SKM-1 treated with dmso at 0.1 percent for 144 hours (cell line): ENCODE results near the gene DDX46.

ENCODE experiments used
- DNase-seq: peaks from one replicate; lab custom pipeline; 2025; ENCODE audit not compliant: unreplicated experiment; lab: John Stamatoyannopoulos, UW

Gene DDX46

GRCh38 chr5:134784241-134784920 lies 25.8 kb downstream of the DDX46 start:
- DNase-seq: no peak

GRCh38 chr5:134784946-134785620 lies 26.5 kb downstream of the DDX46 start:
- DNase-seq: no peak

- DNase-seq: no peak
These were observed 29.1 kb downstream of the DDX46 start for GRCh38 chr5:134787692-134788091.

- DNase-seq: no peak
These were observed 33.0 kb downstream of the DDX46 start for GRCh38 chr5:134791580-134791979.

GRCh38 chr5:134792286-134792685 lies 33.7 kb downstream of the DDX46 start:
- no peak for DNase-seq

- DNase-seq: no peak
These were observed 34.5 kb downstream of the DDX46 start for GRCh38 chr5:134793111-134793510.

- DNase-seq: no peak
These were observed 35.5 kb downstream of the DDX46 start for GRCh38 chr5:134794082-134794481.

GRCh38 chr5:134794819-134795218 lies 36.2 kb downstream of the DDX46 start:
- no peak for DNase-seq

GRCh38 chr5:134798468-134798867 lies 39.9 kb downstream of the DDX46 start:
- no peak for DNase-seq

- DNase-seq: no peak
These were observed 45.2 kb downstream of the DDX46 start for GRCh38 chr5:134803821-134804220.

- no peak for DNase-seq
These were observed 54.8 kb downstream of the DDX46 start for GRCh38 chr5:134813407-134813806.

GRCh38 chr5:134813827-134814226 lies 55.2 kb downstream of the DDX46 start:
- DNase-seq: peak; percentile 40

GRCh38 chr5:134817006-134817405 lies 58.4 kb downstream of the DDX46 start:
- no peak for DNase-seq

- DNase-seq: no peak
These were observed 60.2 kb downstream of the DDX46 start for GRCh38 chr5:134818776-134819175.

GRCh38 chr5:134819407-134819963 lies 60.9 kb downstream of the DDX46 start:
- DNase-seq: no peak

- DNase-seq: no peak
These were observed 63.3 kb downstream of the DDX46 start for GRCh38 chr5:134821841-134822240.

GRCh38 chr5:134824681-134825080 lies 66.1 kb downstream of the DDX46 start:
- no peak for DNase-seq

- peak; percentile 2 for DNase-seq
These were observed 66.6 kb downstream of the DDX46 start for GRCh38 chr5:134825212-134825611.

GRCh38 chr5:134833340-134834032 lies 74.9 kb downstream of the DDX46 start:
- DNase-seq: no peak

- DNase-seq: no peak
These were observed 77.0 kb downstream of the DDX46 start for GRCh38 chr5:134835623-134836022.

- no peak for DNase-seq
These were observed 79.1 kb downstream of the DDX46 start for GRCh38 chr5:134837530-134838181.
